ENCODE data around the gene OR2AJ1.
A peak's percentile ranks its signal among the peaks of the same experiment; 100 is the strongest.

The OR2AJ1 gene

GRCh38 chr1:247924868-247925267 lies at the start of gene OR2AJ1:
OR2AJ1 (plus strand) TSS chr1:247924889; CDS start chr1:247933769, 8,880 bp downstream.
- no peak for DNase-seq (ENCODE audit: low read depth)

- DNase-seq (ENCODE audit: low read depth), result no peak
Measured at GRCh38 chr1:247883346-247883745, 41.3 kb upstream of the OR2AJ1 start.

GRCh38 chr1:247884797-247885413 lies 39.8 kb upstream of the OR2AJ1 start:
- DNase-seq (ENCODE audit: low read depth), result no peak

- no peak for DNase-seq (ENCODE audit: low read depth)
Measured at GRCh38 chr1:247895163-247895637, 29.5 kb upstream of the OR2AJ1 start, which contains the start of gene OR2W3. OR2W3 (plus strand) TSS chr1:247895587; CDS start chr1:247895587, 0 bp downstream.

- no peak for DNase-seq (ENCODE audit: low read depth)
Measured at GRCh38 chr1:247895976-247896375, 28.7 kb upstream of the OR2AJ1 start.

GRCh38 chr1:247904122-247904521 lies 20.6 kb upstream of the OR2AJ1 start:
- DNase-seq (ENCODE audit: low read depth), result no peak

GRCh38 chr1:247905181-247905580 lies 19.5 kb upstream of the OR2AJ1 start:
- DNase-seq (ENCODE audit: low read depth), result no peak

GRCh38 chr1:247905910-247906503 lies 18.7 kb upstream of the OR2AJ1 start:
- DNase-seq (ENCODE audit: low read depth), result no peak

GRCh38 chr1:247906504-247907047 lies 18.1 kb upstream of the OR2AJ1 start:
- DNase-seq (ENCODE audit: low read depth), result no peak

- no peak for DNase-seq (ENCODE audit: low read depth)
Measured at GRCh38 chr1:247908766-247909165, 15.9 kb upstream of the OR2AJ1 start.

- DNase-seq (ENCODE audit: low read depth), result no peak
Measured at GRCh38 chr1:247913786-247914185, 10.9 kb upstream of the OR2AJ1 start.

GRCh38 chr1:247914941-247915662 lies 9.6 kb upstream of the OR2AJ1 start:
- DNase-seq (ENCODE audit: low read depth), result no peak

- DNase-seq (ENCODE audit: low read depth), result no peak
Measured at GRCh38 chr1:247919952-247920351, 4.7 kb upstream of the OR2AJ1 start, which contains the start of gene OR2T8. OR2T8 (plus strand) TSS chr1:247920252; CDS start chr1:247921018, 766 bp downstream.

- DNase-seq (ENCODE audit: low read depth), result no peak
Measured at GRCh38 chr1:247923941-247924340, 748 bp upstream of the OR2AJ1 start.

- no peak for DNase-seq (ENCODE audit: low read depth)
Measured at GRCh38 chr1:247933989-247934388, 9.3 kb downstream of the OR2AJ1 start.

GRCh38 chr1:247935781-247936180 lies 11.1 kb downstream of the OR2AJ1 start:
- DNase-seq (ENCODE audit: low read depth), result no peak

- DNase-seq (ENCODE audit: low read depth), result no peak
Measured at GRCh38 chr1:247936415-247936814, 11.7 kb downstream of the OR2AJ1 start.

- peak; percentile 70 for DNase-seq (ENCODE audit: low read depth)
Measured at GRCh38 chr1:247936965-247937734, 12.5 kb downstream of the OR2AJ1 start.

- DNase-seq (ENCODE audit: low read depth), result no peak
Measured at GRCh38 chr1:247942624-247943023, 17.9 kb downstream of the OR2AJ1 start.

GRCh38 chr1:247948558-247948957 lies 23.9 kb downstream of the OR2AJ1 start, which contains the start of gene OR2L8:
OR2L8 (plus strand) TSS chr1:247948858; CDS start chr1:247948858, 0 bp downstream.
- no peak for DNase-seq (ENCODE audit: low read depth)

GRCh38 chr1:247953408-247953807 lies 28.7 kb downstream of the OR2AJ1 start:
- DNase-seq (ENCODE audit: low read depth), result no peak

GRCh38 chr1:247961791-247962190 lies 37.1 kb downstream of the OR2AJ1 start:
- DNase-seq (ENCODE audit: low read depth), result no peak
